OCI-LY1 (cell line): ENCODE results near the gene CAPG.

Source experiments
- EZH2 ChIP-seq: fragments of 200-600 bp; sonication (generic), shearing (Covaris generic); IDR thresholded peaks from 2 replicates; pipeline ENCODE4 v1.8.0; 2017; ENCODE audit warnings: borderline replicate concordance, mixed run types, mild to moderate bottlenecking, antibody characterized with exemption, low read length, moderate library complexity, mixed read lengths
- TF ChIP-seq, protein P1 (sequence below): fragments of 200-600 bp; sonication (generic), shearing (Covaris generic); IDR thresholded peaks from 2 replicates; pipeline ENCODE4 v1.5.1; 2017; ENCODE audit warnings: mild to moderate bottlenecking, antibody characterized with exemption, low read length, moderate library complexity, mixed read lengths

DNA sequence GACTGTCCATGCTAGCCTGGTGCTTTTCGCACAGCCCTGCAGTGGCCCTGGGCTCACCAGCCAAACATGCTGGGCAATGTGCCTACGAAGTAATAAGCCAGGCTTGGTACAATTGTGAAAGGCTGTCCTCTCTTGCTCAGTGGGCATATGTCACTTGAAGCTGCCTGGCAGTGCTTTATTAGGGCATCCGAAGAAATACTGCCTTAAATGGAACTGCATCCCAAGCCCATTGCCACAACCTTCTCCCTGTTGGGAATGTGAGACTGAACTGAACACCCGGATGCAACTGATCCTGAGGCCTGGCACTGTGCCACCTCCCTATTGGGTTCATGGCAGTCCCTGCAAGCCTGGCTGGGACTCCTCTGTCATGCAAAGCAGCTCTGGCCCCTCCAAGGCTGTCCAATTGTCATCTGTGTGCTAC lies 15.9 kb downstream of the CAPG start:
- TF ChIP-seq, protein P1, sequence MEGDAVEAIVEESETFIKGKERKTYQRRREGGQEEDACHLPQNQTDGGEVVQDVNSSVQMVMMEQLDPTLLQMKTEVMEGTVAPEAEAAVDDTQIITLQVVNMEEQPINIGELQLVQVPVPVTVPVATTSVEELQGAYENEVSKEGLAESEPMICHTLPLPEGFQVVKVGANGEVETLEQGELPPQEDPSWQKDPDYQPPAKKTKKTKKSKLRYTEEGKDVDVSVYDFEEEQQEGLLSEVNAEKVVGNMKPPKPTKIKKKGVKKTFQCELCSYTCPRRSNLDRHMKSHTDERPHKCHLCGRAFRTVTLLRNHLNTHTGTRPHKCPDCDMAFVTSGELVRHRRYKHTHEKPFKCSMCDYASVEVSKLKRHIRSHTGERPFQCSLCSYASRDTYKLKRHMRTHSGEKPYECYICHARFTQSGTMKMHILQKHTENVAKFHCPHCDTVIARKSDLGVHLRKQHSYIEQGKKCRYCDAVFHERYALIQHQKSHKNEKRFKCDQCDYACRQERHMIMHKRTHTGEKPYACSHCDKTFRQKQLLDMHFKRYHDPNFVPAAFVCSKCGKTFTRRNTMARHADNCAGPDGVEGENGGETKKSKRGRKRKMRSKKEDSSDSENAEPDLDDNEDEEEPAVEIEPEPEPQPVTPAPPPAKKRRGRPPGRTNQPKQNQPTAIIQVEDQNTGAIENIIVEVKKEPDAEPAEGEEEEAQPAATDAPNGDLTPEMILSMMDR, result no peak
- TF ChIP-seq EZH2, result no peak
